Erythroblast (primary cell): ENCODE results near the gene CLEC10A.

ENCODE experiments used
- GATA1 ChIP-seq: IDR thresholded peaks from 2 replicates; pipeline ENCODE4 v1.6.1; 2011; ENCODE audit warnings: low read depth, mild to moderate bottlenecking, control low read depth, low read length, moderate library complexity
- POLR2A ChIP-seq: IDR thresholded peaks from 2 replicates; pipeline ENCODE4 v1.6.1; 2011; ENCODE audit warnings: mild to moderate bottlenecking, low read length

DNA sequence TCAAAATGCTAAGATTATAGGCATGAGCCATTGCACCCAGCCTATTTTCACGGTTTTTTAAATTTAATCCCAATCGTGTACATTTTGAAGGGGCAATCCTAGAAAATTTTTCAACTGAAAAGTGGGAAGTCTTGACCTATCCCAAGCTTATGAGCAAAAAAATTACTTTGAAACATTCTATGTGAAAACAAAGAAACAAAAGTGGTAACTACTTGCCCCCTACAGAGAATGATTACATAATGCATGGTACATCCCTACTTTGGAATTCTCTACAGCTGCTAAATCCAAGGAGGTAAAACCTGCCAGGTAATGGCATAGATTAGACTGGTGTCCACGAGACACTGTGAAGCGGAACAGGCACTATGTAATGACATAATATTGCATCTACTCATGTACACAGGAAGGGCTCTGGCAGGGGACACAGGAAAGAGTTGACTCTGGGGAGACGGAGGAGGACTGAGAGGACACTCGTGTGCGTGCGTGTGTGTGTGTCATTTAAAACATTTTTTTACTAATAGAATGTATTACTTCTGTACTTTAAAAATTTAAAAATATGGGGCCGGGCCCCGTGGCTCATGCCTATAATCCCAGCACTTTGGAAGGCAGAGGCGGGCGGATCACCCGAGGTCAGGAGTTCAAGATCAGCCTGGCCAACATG lies 18.9 kb upstream of the CLEC10A start:
- TF ChIP-seq POLR2A = no peak
- no peak for TF ChIP-seq GATA1
